Globus pallidus (tissue), 1 donor: ENCODE measurements around the gene DUSP15.
"Not testable (repeated sequence)": the region's sequence is repeated elsewhere in the genome, so short reads cannot be mapped to it uniquely, and the experiment has no call there.

Experiments used
- DNase-seq: peaks from one replicate; pipeline ENCODE4 v3.0.0-alpha.2; 2015; ENCODE audit warnings: low spot score

DUSP15 gene

GRCh38 chr20:31839782-31840487 is 30.4 kb downstream of the DUSP15 start:
- no peak for DNase-seq

GRCh38 chr20:31838646-31839292 is 31.6 kb downstream of the DUSP15 start:
- DNase-seq: no peak

GRCh38 chr20:31837896-31838397 is 32.4 kb downstream of the DUSP15 start:
- DNase-seq: no peak

GRCh38 chr20:31836853-31837608 is 33.3 kb downstream of the DUSP15 start:
- no peak for DNase-seq

GRCh38 chr20:31835977-31836852 is 34.1 kb downstream of the DUSP15 start:
- peak; percentile 49 for DNase-seq

GRCh38 chr20:31835554-31835953 is 34.8 kb downstream of the DUSP15 start:
- DNase-seq: no peak

- DNase-seq: no peak
Observed at GRCh38 chr20:31833931-31834521, 36.3 kb downstream of the DUSP15 start.

GRCh38 chr20:31833130-31833930 is 37.0 kb downstream of the DUSP15 start:
- DNase-seq: no peak

GRCh38 chr20:31831771-31832306 is 38.5 kb downstream of the DUSP15 start:
- no peak for DNase-seq

- no peak for DNase-seq
Observed at GRCh38 chr20:31831211-31831610, 39.1 kb downstream of the DUSP15 start.

GRCh38 chr20:31830406-31830981 is 39.8 kb downstream of the DUSP15 start:
- no peak for DNase-seq

- DNase-seq: no peak
Observed at GRCh38 chr20:31829731-31830130, 40.6 kb downstream of the DUSP15 start.

GRCh38 chr20:31828016-31828415 is 42.3 kb downstream of the DUSP15 start:
- DNase-seq: not testable (repeated sequence)

GRCh38 chr20:31827059-31827458 is 43.3 kb downstream of the DUSP15 start:
- no peak for DNase-seq

GRCh38 chr20:31826074-31826473 is 44.3 kb downstream of the DUSP15 start:
- DNase-seq: no peak

- no peak for DNase-seq
Observed at GRCh38 chr20:31824554-31825313, 45.6 kb downstream of the DUSP15 start.

- no peak for DNase-seq
Observed at GRCh38 chr20:31824125-31824485, 46.2 kb downstream of the DUSP15 start.

GRCh38 chr20:31823360-31824124 is 46.8 kb downstream of the DUSP15 start:
- no peak for DNase-seq
